Occipital lobe (tissue), 2 donors: Measurements from ENCODE around the gene MYBL2. TPM values are rescaled to one million over a fixed set of nuclear protein-coding genes. Genes with fewer than 3 reads are reported as not detected.

Experiments used
- DNase-seq: peaks from one replicate; lab custom pipeline; 2025; lab: John Stamatoyannopoulos, UW
- total RNA-seq: library from RNA; depleted of rRNA; stranded (reverse); fragments of >200 nt; gene quantifications from one replicate; pipeline ENCODE4 v1.2.3, GENCODE V29; 2014

MYBL2 gene
- total RNA-seq, 1 donor from 2014 or later, result 0.47 TPM

- no peak for DNase-seq
Measured at GRCh38 chr20:43722153-43722505, 55.2 kb downstream of the MYBL2 start.

- no peak for DNase-seq
Measured at GRCh38 chr20:43723186-43723585, 56.3 kb downstream of the MYBL2 start.

GRCh38 chr20:43723735-43724134 lies 56.8 kb downstream of the MYBL2 start:
- DNase-seq, result no peak

GRCh38 chr20:43724383-43724782 lies 57.5 kb downstream of the MYBL2 start:
- no peak for DNase-seq

- no peak for DNase-seq
Measured at GRCh38 chr20:43725666-43726065, 58.8 kb downstream of the MYBL2 start.

- no peak for DNase-seq
Measured at GRCh38 chr20:43726333-43726732, 59.4 kb downstream of the MYBL2 start.

DNA sequence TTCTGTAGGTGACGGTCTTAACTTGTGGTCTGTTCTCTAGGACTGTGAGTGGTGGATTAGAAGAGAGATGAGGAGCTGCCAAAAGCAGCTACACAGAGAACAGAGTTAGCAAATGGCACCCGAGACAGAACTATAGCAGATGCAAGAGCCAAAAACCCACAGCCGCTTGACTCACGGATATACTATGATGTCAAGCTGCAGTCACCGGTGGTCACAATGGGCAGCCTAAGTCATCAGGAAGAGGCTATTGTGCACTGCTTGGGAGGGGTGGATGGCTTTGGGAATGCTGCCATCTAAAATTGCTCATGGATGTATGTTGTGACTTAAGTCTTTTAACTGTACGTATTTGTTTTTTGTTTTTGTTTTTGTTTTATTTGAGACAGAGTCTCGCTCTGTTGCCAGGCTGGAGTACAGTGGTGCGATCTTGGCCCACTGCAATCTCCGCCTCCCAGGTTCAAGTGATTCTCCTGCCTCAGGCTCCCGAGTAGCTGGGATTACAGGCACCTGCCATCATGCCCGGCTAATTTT lies 60.0 kb downstream of the MYBL2 start, which contains the start of gene GTSF1L:
TSS of gene GTSF1L (minus strand) at position 192 of the 528 bp plus-strand sequence. CDS start 308 bp downstream, outside the sequence.
- no peak for DNase-seq

DNA sequence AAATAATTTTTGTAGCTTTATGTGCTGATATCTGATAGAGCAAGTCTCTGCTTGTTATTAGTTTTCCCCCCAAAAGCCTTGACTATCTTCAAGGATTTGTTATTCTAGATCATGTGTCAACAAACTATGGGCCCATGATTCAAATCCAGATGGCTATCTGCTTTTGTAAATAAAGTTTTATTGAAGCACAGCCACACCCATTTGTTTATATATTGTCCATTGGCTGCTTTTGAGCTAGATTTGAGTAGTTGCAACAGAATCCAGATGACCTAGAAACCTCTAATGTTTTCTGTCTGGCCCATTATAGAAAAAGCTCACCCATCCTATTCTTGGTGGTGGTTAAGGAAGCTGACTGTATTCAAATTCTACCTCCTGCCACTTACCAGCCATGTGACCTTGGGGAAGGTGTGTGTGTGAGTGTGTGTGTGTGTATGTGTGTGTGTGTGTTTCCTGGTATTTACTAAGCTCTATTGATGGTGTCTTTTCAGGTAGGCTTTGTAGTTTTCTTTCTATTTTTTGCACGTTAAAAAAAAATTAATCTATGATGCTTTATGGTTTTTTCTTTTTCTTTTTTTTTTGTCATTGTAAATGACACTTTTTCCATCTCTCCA lies 61.2 kb downstream of the MYBL2 start:
- no peak for DNase-seq

DNA sequence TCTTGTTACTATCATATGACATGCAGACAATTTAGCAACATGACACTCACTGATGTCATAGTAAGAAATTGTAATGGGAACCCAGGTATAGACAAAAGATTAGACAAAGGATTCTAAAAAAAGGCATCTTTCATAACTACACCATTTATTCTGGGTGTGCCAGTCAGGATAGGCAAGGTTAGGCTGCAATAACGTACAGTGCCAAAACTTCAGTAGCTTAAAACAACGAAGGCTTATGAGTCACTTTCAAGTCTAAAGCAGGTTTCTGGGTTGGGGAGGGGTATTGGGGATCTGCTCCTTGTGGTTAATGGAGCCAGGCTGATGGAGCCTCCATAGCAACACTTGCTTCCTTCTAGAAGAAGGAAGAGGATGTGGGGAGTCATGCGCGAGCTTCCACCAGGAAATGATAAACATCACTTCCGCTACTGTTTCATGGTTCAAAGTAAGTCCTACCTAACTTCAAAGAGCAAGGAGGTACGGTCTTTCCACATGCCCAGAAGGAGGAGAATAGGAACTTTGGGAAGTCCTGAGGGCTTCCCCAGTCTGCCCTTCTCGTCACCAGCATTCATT lies 61.9 kb downstream of the MYBL2 start:
- no peak for DNase-seq

- no peak for DNase-seq
Measured at GRCh38 chr20:43731469-43731868, 64.6 kb downstream of the MYBL2 start.

DNA sequence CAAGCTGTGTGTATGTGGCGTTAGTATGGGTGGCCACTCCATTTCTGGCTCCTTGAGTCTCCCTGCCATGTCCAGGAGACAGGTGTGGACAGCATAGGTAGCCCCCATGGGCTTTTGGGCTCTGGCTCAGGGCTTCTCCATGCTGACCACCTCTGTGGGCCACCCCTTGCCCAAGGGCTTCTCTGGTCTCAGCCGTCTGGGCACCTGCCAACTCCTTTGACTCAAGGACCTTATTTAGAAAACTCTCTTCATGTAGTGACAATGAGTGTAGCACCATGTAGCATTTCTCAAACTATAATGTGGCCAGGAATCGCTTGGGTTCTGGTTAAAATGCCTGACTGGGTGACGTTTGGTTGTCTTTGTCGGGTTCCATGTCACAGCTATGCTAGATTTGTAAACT lies 65.0 kb downstream of the MYBL2 start:
- DNase-seq, result no peak

DNA sequence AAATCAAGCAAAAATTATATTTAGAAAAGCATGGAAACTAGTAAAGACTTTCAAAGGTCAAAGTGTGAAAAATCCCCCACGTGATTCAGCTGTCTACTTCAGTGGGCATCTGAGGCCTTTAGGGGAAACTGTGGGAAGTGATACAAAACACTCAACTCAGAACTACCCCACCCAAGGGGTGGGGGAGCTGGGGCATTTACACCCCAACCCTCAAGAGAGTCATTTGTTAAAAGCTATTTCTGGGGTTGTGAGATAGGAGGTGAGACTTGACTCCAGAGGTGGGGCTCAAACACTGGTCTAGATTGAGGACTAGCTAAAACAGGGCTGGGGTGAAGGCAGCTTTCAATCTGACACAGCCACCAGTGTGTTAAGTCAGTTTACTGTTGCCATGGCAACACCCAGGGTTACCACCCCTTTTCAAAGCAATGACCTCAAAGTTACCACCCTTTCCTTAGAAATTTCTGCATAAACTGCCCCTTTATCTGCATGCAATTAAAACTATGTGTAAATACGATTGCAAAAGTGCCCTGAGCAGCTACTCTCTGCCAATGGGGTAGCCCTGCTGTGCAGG lies 69.8 kb downstream of the MYBL2 start:
- DNase-seq, result no peak

GRCh38 chr20:43737925-43738324 lies 71.0 kb downstream of the MYBL2 start:
- DNase-seq, result no peak

GRCh38 chr20:43739148-43739749 lies 72.3 kb downstream of the MYBL2 start:
- no peak for DNase-seq

DNA sequence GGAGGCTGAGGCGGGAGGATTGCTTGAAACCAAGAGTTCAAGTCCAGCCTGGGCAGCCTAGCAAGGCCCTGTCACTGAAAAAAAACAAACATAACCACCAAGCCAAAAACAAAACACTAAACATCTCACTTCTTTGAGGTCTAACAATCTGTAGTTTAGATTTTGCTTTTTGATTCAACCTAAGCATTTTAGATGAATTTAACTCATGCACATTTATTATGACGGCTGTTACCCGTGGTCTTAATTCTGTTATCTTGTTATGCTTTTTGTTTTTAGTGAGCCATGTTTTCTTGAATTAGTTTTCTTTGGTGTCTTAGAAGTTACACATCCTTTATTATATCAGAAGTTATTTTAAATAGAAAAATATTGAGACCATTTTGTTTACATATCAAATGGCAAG lies 73.7 kb downstream of the MYBL2 start:
- DNase-seq, result no peak

DNA sequence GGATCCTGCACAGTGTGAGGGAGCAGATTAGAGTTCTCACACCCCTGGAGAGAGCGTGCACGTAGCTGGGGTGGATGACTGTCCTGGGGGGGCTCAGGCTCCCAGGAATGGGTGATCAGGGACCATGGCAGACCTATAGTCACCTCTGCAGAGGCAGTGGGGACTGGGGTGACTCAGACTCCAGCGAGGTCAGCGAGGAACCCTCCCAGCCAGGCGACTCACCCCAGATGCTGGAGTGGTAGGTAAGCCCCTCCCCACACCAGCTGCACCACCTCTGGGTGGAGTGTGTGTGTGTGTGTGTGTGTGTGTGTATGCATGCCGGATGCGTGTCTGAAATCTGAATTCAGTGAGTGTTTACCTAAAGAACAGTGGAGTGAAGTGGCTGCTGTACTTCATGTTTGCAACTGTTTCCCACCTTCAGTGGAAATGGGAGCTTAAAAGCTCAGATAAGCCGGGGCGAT lies 77.3 kb downstream of the MYBL2 start:
- no peak for DNase-seq

- no peak for DNase-seq
Measured at GRCh38 chr20:43744966-43745730, 78.2 kb downstream of the MYBL2 start.

GRCh38 chr20:43746344-43747137 lies 79.6 kb downstream of the MYBL2 start:
- DNase-seq, result no peak

- no peak for DNase-seq
Measured at GRCh38 chr20:43748274-43748673, 81.4 kb downstream of the MYBL2 start.

DNA sequence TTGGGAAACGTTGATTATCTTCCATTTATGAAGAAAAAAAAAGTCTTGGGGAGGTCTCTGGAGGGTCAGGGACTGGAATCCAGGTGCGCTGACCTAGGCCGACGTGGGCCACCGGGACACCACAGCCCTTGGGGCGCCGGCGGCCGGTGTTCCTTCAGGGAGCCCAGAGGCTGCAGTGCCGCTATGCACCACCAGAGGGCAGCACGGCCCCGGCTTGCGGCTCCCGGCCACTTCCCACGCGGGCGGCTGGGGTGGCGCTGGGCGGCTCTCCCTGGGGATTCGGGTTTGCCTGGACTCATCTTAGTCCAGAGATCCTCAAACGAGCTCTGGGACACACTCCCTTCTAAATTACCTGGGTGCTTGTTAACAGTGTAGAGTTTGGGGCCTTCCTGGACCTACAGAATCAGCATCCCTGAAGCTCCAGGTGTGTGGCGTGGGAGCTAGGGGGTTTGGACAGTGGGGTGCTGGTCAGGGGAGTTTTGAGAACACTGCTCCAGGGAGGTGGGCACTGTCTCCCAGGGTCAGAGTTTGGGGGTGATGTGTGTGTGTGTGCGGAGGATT lies 82.9 kb downstream of the MYBL2 start:
- DNase-seq, result peak; percentile 13

DNA sequence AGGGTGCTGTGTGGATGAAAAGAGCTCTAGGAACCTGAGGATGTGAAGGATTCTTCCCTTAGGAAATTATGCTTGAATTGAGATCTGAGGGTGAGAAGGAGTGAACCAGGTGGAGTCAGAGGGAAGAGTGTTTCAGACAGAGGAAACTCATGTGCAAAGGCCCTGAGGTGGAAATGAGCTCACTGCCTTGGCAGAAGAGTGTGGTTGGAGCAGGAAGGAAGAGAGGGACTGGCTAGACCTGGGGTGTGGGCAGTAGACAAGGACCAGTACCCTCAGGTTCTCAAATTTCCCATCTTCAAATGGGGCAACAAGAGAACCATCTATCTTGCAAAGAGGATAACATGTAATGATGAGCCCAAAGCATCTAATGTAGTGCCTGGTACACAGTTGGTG lies 83.9 kb downstream of the MYBL2 start:
- DNase-seq, result no peak
